Measurements from ENCODE around the gene GNG8. TPM values are rescaled to one million over a fixed set of nuclear protein-coding genes. Genes with fewer than 3 reads are reported as not detected.

Gene GNG8
- total and polyA plus RNA-seq, 9 of the 15 experiments (the other 6 are each of a cell fraction or from before 2014, with no cell fraction given), result 1.3 TPM; not detected in 8

- TF ChIP-seq MLLT1 (IDR thresholded peaks at IDR 0.05) (0 out of 4 replicates have a peak, but pooled peaks of 1 of the 2 experiments have one; percentile 20), BRD9 (IDR thresholded peaks at IDR 0.05; ENCODE audit: low read depth, partially characterized antibody) (no peak), DDX20 (tag; IDR thresholded peaks at IDR 0.05; ENCODE audit: low read depth) (no peak)
Observed at GRCh38 chr19:46598372-46598917, 37.6 kb downstream of the GNG8 start (continued).

GRCh38 chr19:46596008-46596407, 40.0 kb downstream of the GNG8 start:
- in situ Hi-C loops (cut with MboI) (no loop called here), intact Hi-C loops (cut with micrococcal nuclease) (no loop called here)
- Histone ChIP-seq H3K4me1 (replicated peaks in 1 of 2; ENCODE audit: control insufficient read depth in 2 of 2, insufficient read depth in 2 of 2, low read length in 2 of 2) (peaks cover 0 to 10% of the 10 kb centered on the region in 2 experiments; a peak in 3 of 5 replicates), H3K79me2 (ENCODE audit: control insufficient read depth, insufficient read depth, low read length) (no peaks in the 10 kb centered on the region), H3K9ac (ENCODE audit: insufficient read depth in 1 of 2, low read depth in 2 of 2, low read length in 2 of 2) (no peak overlapping the region), H3K36me3 (ENCODE audit: control insufficient read depth, insufficient read depth, low read length) (no peaks in the 10 kb centered on the region), H4K20me1 (replicated peaks; ENCODE audit: control insufficient read depth, insufficient read depth, low read length) (no peaks in the 10 kb centered on the region), H2AFZ (ENCODE audit: low read depth, low read length) (no peak overlapping the region), H3K27me3 (ENCODE audit: control insufficient read depth in 2 of 2, insufficient read depth in 2 of 2, low read length in 2 of 2) (no peaks in the 10 kb centered on the region), H3K9me3 (replicated peaks; ENCODE audit: control insufficient read depth, insufficient read depth, low read depth, low read length) (peaks cover 11% of the 10 kb centered on the region), H3K4me2 (ENCODE audit: insufficient read depth, low read length) (no peak overlapping the region), H3K9me1 (ENCODE audit: control insufficient read depth, insufficient read depth, low read length) (no peaks in the 10 kb centered on the region), H3K4me3 (no peak overlapping the region), H3K27ac (ENCODE audit: extremely low read depth, low read depth, low read length) (no peak overlapping the region)
- ChIA-PET POLR2A (no interaction called here), CTCF (ENCODE audit: low intra/inter-chr PET ratio) (no interaction called here)
- DNase-seq (ENCODE audit: extremely low read depth in 1 of 4, low spot score in 3 of 4), result peak in 1 of 4 experiments; percentile 36
- TF ChIP-seq ZNF174 (CRISPR knock-in tag; IDR thresholded peaks at IDR 0.05) (no peak), HMGN3 (IDR thresholded peaks at IDR 0.05; ENCODE audit: borderline replicate concordance, extremely low read depth, insufficient read length, low read depth, low read length) (no peak), JUN (IDR thresholded peaks at IDR 0.05; ENCODE audit: borderline replicate concordance, low read depth, low read length) (no peak), JUN (CRISPR knock-in tag; IDR thresholded peaks at IDR 0.05; ENCODE audit: borderline replicate concordance) (no peak), ZNF384 (IDR thresholded peaks at IDR 0.05; ENCODE audit: low read depth, low read length) (peak; percentile 70), ZNF282 (CRISPR knock-in tag; IDR thresholded peaks at IDR 0.05) (no peak), RCOR1 (IDR thresholded peaks at IDR 0.05; ENCODE audit: borderline replicate concordance in 1 of 2, low read depth in 2 of 2, low read length in 2 of 2) (0 out of 4 replicates have a peak, but pooled peaks of 1 of the 2 experiments have one; percentile 22)
- BruUV-seq (replicated peaks), result no TSS peak
- ATAC-seq, result no peak
- 7% methylated on average over 5 of the region's 6 CpGs for WGBS (ENCODE audit: insufficient coverage, low coverage, missing lambda C conversion rate)
- FAIRE-seq, result peak; percentile 42

All from K562 (cell line).